NCI-H748 treated with DMSO at 0.1 percent for 48 hours (cell line): ENCODE data around the gene MYH16.
"Not testable (repeated sequence)": the region's sequence is repeated elsewhere in the genome, so short reads cannot be mapped to it uniquely, and the experiment has no call there.

ENCODE experiments used
- DNase-seq: peaks from one replicate; lab custom pipeline; 2025; lab: John Stamatoyannopoulos, UW

Gene MYH16

GRCh38 chr7:99305473-99306260 is 33.0 kb downstream of the MYH16 start:
- no peak for DNase-seq

- DNase-seq = no peak
These were observed 35.9 kb downstream of the MYH16 start for GRCh38 chr7:99308461-99309074.

GRCh38 chr7:99309111-99309510 is 36.5 kb downstream of the MYH16 start:
- no peak for DNase-seq

GRCh38 chr7:99310004-99310403 is 37.4 kb downstream of the MYH16 start:
- no peak for DNase-seq

- DNase-seq = no peak
These were observed 39.1 kb downstream of the MYH16 start for GRCh38 chr7:99311702-99312101.

GRCh38 chr7:99312316-99313203 is 39.9 kb downstream of the MYH16 start:
- DNase-seq = peak; percentile 41

- no peak for DNase-seq
These were observed 40.5 kb downstream of the MYH16 start for GRCh38 chr7:99313204-99313573.

- DNase-seq = no peak
These were observed 41.9 kb downstream of the MYH16 start for GRCh38 chr7:99314504-99314903.

GRCh38 chr7:99320371-99320770 is 47.7 kb downstream of the MYH16 start:
- DNase-seq = no peak

GRCh38 chr7:99322659-99323058 is 50.0 kb downstream of the MYH16 start:
- not testable (repeated sequence) for DNase-seq

- no peak for DNase-seq
These were observed 51.9 kb downstream of the MYH16 start for GRCh38 chr7:99324559-99324958.

- DNase-seq = no peak
These were observed 52.4 kb downstream of the MYH16 start for GRCh38 chr7:99325001-99325493.

- DNase-seq = peak; percentile 84
These were observed 53.2 kb downstream of the MYH16 start, which contains the start of gene ARPC1A for GRCh38 chr7:99325592-99326407. ARPC1A (plus strand) TSS chr7:99325898; CDS start chr7:99333354, 7,456 bp downstream.

GRCh38 chr7:99326408-99326782 is 53.8 kb downstream of the MYH16 start:
- DNase-seq = no peak

GRCh38 chr7:99330314-99330961 is 57.8 kb downstream of the MYH16 start:
- not testable (repeated sequence) for DNase-seq

- DNase-seq = no peak
These were observed 58.4 kb downstream of the MYH16 start for GRCh38 chr7:99331002-99331401.

- DNase-seq = no peak
These were observed 67.0 kb downstream of the MYH16 start for GRCh38 chr7:99339595-99339994.

- DNase-seq = no peak
These were observed 68.0 kb downstream of the MYH16 start for GRCh38 chr7:99340659-99341058.

- DNase-seq = no peak
These were observed 71.5 kb downstream of the MYH16 start for GRCh38 chr7:99344061-99344647.

- not testable (repeated sequence) for DNase-seq
These were observed 78.0 kb downstream of the MYH16 start for GRCh38 chr7:99350641-99351040.

- no peak for DNase-seq
These were observed 79.6 kb downstream of the MYH16 start for GRCh38 chr7:99352247-99352646.
